Posterior vena cava (tissue), 2 donors: ENCODE data around the gene RSAD2. TPM values are rescaled to one million over a fixed set of nuclear protein-coding genes. Genes with fewer than 3 reads are reported as not detected.
"Not testable (repeated sequence)": the region's sequence is repeated elsewhere in the genome, so short reads cannot be mapped to it uniquely, and the experiment has no call there.

Experiments used
- DNase-seq: peaks from one replicate; pipeline ENCODE4 v3.0.0-alpha.2; 2020; ENCODE audit warnings: low spot score
- intact Hi-C, 2 donors: fragments of 100-400 bp; cut with DNase I; formaldehyde crosslinking; loops; one replicate each; pipeline versions ENCODE4 v1.14.1 to v1.14.2; 2022 to 2023
- total RNA-seq, 2 donors: library from RNA; stranded (reverse); fragmentation: NEBNext Ultra II Directional; extraction: Animal tissue kit (Norgen Biotek cat#: 25700); gene quantifications; one replicate each; pipeline ENCODE4 v1.2.1, GENCODE V29; 2021
- donor health status: DM: yes; HTN: yes; CAD: no.
- donor health status: DM: yes; HTN: yes; CAD: no.

Gene RSAD2
- total RNA-seq, 2 donors from 2014 or later: 3.8 to 6.9 TPM

GRCh38 chr2:6935652-6936020 is 58.1 kb downstream of the RSAD2 start:
- DNase-seq, intact Hi-C loops: not testable (repeated sequence)

GRCh38 chr2:6937157-6937556 is 59.6 kb downstream of the RSAD2 start:
- no peak for DNase-seq
- intact Hi-C loops: no loop called here

GRCh38 chr2:6937582-6937981 is 60.0 kb downstream of the RSAD2 start:
- DNase-seq: no peak
- intact Hi-C loops: no loop called here

GRCh38 chr2:6939071-6939470 is 61.5 kb downstream of the RSAD2 start:
- no peak for DNase-seq
- intact Hi-C loops: no loop called here

- intact Hi-C loops: no loop called here
- no peak for DNase-seq
Measured at GRCh38 chr2:6940820-6941219, 63.2 kb downstream of the RSAD2 start.

GRCh38 chr2:6941299-6942046 is 63.9 kb downstream of the RSAD2 start:
- no peak for DNase-seq
- intact Hi-C loops: no loop called here

GRCh38 chr2:6942848-6943247 is 65.3 kb downstream of the RSAD2 start:
- DNase-seq: no peak
- intact Hi-C loops: no loop called here

- no peak for DNase-seq
- intact Hi-C loops: no loop called here
Measured at GRCh38 chr2:6943523-6943922, 65.9 kb downstream of the RSAD2 start.

- intact Hi-C loops: no loop called here
- no peak for DNase-seq
Measured at GRCh38 chr2:6943971-6944370, 66.4 kb downstream of the RSAD2 start.

- intact Hi-C loops: no loop called here
- no peak for DNase-seq
Measured at GRCh38 chr2:6944555-6944954, 67.0 kb downstream of the RSAD2 start.

GRCh38 chr2:6945087-6945813 is 67.7 kb downstream of the RSAD2 start:
- no peak for DNase-seq
- intact Hi-C loops: no loop called here

- intact Hi-C loops: no loop called here
- DNase-seq: no peak
Measured at GRCh38 chr2:6945821-6946220, 68.2 kb downstream of the RSAD2 start.

- intact Hi-C loops: no loop called here
- DNase-seq: no peak
Measured at GRCh38 chr2:6946722-6947121, 69.1 kb downstream of the RSAD2 start.

Other genes with a start within 250 kb of the RSAD2 start
- gene CMPK2, start 11.9 kb upstream of the RSAD2 start, total RNA-seq: 1 to 10 TPM; 3.0 to 4.9 TPM
- 10 to 100 TPM in 1 of 2 donors, 1 to 10 TPM in 1; 9.4 to 11.8 TPM for gene RNF144A, start 39.6 kb downstream of the RSAD2 start, total RNA-seq